CD8-positive, alpha-beta memory T cell (primary cell): ENCODE results near the gene KLK13. TPM values are rescaled to one million over a fixed set of nuclear protein-coding genes. Genes with fewer than 3 reads are reported as not detected.

Source experiments
- CTCF ChIA-PET: fragments of 350-600 bp; sonication (Branson Sonifier 250); formaldehyde crosslinking; loops from one replicate; lab custom pipeline; 2021; ENCODE audit warnings: antibody characterized with exemption; lab: Charles Lee
- POLR2A ChIA-PET: fragments of 350-600 bp; sonication (Branson Sonifier 250); formaldehyde crosslinking; loops from one replicate; lab custom pipeline; 2021; ENCODE audit warnings: antibody characterized with exemption; lab: Charles Lee
- DNase-seq, 5 donors: peaks; one replicate each; pipeline versions ENCODE4 v3.0.0 to v3.0.0-alpha.2; 2020 to 2022; ENCODE audit warnings: mixed read lengths in 1 of 5
- H3K27ac ChIP-seq: one replicate; pipeline ENCODE4 v1.7.0; 2013; ENCODE audit warnings: low read depth, mild to moderate bottlenecking, low read length, moderate library complexity
- H3K27me3 ChIP-seq: 2 replicates; pipeline ENCODE4 v1.7.0; 2013; ENCODE audit warnings: low read length, mild to moderate bottlenecking; ENCODE audit not compliant: insufficient read depth, poor library complexity, severe bottlenecking
- H3K36me3 ChIP-seq: 2 replicates; pipeline ENCODE4 v1.7.0; 2013; ENCODE audit warnings: mild to moderate bottlenecking, low read length, moderate library complexity; ENCODE audit not compliant: insufficient read depth
- H3K4me1 ChIP-seq: 2 replicates; pipeline ENCODE4 v1.7.0; 2013; ENCODE audit warnings: mild to moderate bottlenecking, low read length, moderate library complexity; ENCODE audit not compliant: insufficient read depth
- H3K4me3 ChIP-seq: 2 replicates; pipeline ENCODE4 v1.7.0; 2013; ENCODE audit warnings: mild to moderate bottlenecking, low read length
- H3K9me3 ChIP-seq: 2 replicates; pipeline ENCODE4 v1.7.0; 2013; ENCODE audit warnings: mild to moderate bottlenecking, low read length
- H3K27ac Mint-ChIP-seq, 8 donors: one replicate each; pipeline ENCODE4 v1.8.0; 2020 to 2021; ENCODE audit warnings: mixed read lengths in 8 of 8, mild to moderate bottlenecking in 6 of 8, inconsistent platforms in 3 of 8, moderate library complexity in 3 of 8
- H3K27me3 Mint-ChIP-seq, 2 donors: one replicate each; pipeline ENCODE4 v1.8.0; 2020 to 2021; ENCODE audit warnings: mixed read lengths in 2 of 2, mild to moderate bottlenecking in 1 of 2, moderate library complexity in 1 of 2
- H3K36me3 Mint-ChIP-seq, 3 donors: one replicate each; pipeline ENCODE4 v1.8.0; 2020 to 2021; ENCODE audit warnings: mixed read lengths in 3 of 3, inconsistent platforms in 1 of 3, mild to moderate bottlenecking in 1 of 3
- H3K4me1 Mint-ChIP-seq, 3 donors: one replicate each; pipeline ENCODE4 v1.8.0; 2020 to 2021; ENCODE audit warnings: mixed read lengths in 3 of 3, inconsistent platforms in 1 of 3, mild to moderate bottlenecking in 1 of 3
- H3K4me3 Mint-ChIP-seq, 7 donors: one replicate each; pipeline ENCODE4 v1.8.0; 2020 to 2021; ENCODE audit warnings: mixed read lengths in 7 of 7, mild to moderate bottlenecking in 6 of 7, moderate library complexity in 4 of 7, inconsistent platforms in 2 of 7
- H3K9me3 Mint-ChIP-seq, 5 donors: one replicate each; pipeline ENCODE4 v1.8.0; 2020 to 2022; ENCODE audit warnings: mixed read lengths in 5 of 5, mild to moderate bottlenecking in 3 of 5, moderate library complexity in 2 of 5, inconsistent platforms in 1 of 5
- polyA plus RNA-seq: library from polyadenylated mRNA; unstranded; fragments of 300-500 nt; fragmentation: Illumina TruSeq; gene quantifications from one replicate; pipeline ENCODE4 v1.2.3, GENCODE V29; 2021
- total RNA-seq, 2 experiments: library from RNA; stranded (reverse); gene quantifications; one replicate each; pipeline ENCODE4 v1.2.3, GENCODE V29; 2021

Gene KLK13
- total and polyA plus RNA-seq, 3 experiments from 2014 or later: not detected

DNA sequence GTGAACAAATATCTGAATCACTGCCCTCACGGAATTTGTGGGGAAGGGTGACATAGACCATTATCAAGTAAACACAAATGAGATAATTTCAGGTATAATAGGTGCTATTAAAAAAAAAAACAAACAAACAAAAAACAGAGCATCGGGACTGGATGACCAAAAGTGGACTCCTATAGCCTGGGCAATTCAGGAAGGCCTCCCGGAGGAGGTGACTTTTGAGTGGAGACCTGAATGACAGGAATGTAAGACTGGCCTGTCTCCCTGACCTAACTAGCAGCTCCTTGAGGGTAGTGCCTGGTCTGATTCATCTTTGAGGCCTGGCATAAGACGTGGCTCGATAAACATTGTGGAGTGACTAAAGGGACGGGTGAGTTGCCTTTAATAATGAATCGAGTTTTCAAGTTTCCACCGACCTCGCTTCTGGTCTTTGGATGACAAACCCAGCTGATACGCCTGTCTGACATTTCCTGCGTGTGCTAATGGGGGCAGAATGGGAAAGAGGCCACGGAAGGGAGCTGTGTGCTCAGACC is 52.2 kb downstream of the KLK13 start:
- CTCF ChIA-PET: no interaction called here
- H3K27ac ChIP-seq: no peak overlapping the region

DNA sequence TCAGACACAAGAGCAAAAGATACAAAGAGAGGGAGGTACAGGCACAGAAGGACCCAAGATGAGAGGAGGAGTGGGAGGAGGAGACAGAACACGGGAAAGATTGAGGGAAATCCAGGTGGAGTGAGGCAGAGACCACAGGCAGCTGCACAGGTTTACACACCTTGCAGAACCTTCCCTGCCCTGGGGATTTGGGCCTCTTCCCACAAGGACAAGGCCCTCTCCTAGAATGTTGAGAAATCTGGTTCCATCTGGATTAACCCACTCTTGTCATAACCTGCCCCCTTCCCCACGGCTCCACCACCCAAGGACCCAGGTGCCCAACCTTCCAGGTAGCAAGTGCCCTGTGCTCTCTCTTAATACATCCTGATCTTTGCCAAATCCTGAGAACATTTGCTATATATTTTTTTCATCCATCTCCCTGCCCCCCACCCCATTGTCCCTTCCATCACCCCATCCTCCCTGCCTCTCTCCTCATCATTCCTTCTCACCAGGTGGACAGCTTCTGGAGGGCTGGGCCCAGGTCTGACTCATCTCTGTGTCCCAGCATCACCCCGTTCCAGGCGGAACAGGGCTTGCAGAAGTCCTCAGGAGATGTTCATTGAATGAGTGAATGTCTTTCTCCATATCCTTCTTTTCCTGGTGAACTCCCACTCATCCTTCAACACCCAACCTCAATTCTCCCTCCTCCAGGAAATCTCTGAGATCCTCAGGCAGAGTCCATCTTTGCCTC is 54.7 kb downstream of the KLK13 start:
- Histone ChIP-seq H3K4me1 (no peaks in the 10 kb centered on the region), H3K27ac (no peak overlapping the region), H3K9me3 (no peaks in the 10 kb centered on the region), H3K27me3 (peaks cover 6% of the 10 kb centered on the region), H3K36me3 (no peaks in the 10 kb centered on the region), H3K4me3 (no peak overlapping the region)
- H3K4me1 Mint-ChIP-seq: no peaks in the 10 kb centered on the region
- H3K4me3 Mint-ChIP-seq: no peak overlapping the region
- peaks cover 0 to 6% (median 0%) of the 10 kb centered on the region in 3 donors for H3K36me3 Mint-ChIP-seq
- peaks cover 18 to 45% of the 10 kb centered on the region in 2 donors for H3K27me3 Mint-ChIP-seq
- POLR2A ChIA-PET: no interaction called here
- CTCF ChIA-PET: no interaction called here
- no peak overlapping the region for H3K27ac Mint-ChIP-seq
- no peak for DNase-seq
- peaks cover 0 to 3% (median 0%) of the 10 kb centered on the region in 5 donors for H3K9me3 Mint-ChIP-seq

More for the DNA sequence above, 52.2 kb downstream of the KLK13 start:
- Histone ChIP-seq H3K4me1 (peaks cover 5% of the 10 kb centered on the region), H3K36me3 (no peaks in the 10 kb centered on the region), H3K4me3 (no peak overlapping the region), H3K9me3 (no peaks in the 10 kb centered on the region), H3K27me3 (peaks cover 6% of the 10 kb centered on the region)
- no peak for DNase-seq
- peaks cover 0 to 6% (median 0%) of the 10 kb centered on the region in 3 donors for H3K36me3 Mint-ChIP-seq
- H3K27ac Mint-ChIP-seq: no peak overlapping the region
- no peak overlapping the region for H3K4me3 Mint-ChIP-seq
- peaks cover 0 to 11% (median 7%) of the 10 kb centered on the region in 3 donors for H3K4me1 Mint-ChIP-seq
- POLR2A ChIA-PET: no interaction called here
- peaks cover 0 to 3% (median 0%) of the 10 kb centered on the region in 5 donors for H3K9me3 Mint-ChIP-seq
- peaks cover 24 to 60% of the 10 kb centered on the region in 2 donors for H3K27me3 Mint-ChIP-seq

DNA sequence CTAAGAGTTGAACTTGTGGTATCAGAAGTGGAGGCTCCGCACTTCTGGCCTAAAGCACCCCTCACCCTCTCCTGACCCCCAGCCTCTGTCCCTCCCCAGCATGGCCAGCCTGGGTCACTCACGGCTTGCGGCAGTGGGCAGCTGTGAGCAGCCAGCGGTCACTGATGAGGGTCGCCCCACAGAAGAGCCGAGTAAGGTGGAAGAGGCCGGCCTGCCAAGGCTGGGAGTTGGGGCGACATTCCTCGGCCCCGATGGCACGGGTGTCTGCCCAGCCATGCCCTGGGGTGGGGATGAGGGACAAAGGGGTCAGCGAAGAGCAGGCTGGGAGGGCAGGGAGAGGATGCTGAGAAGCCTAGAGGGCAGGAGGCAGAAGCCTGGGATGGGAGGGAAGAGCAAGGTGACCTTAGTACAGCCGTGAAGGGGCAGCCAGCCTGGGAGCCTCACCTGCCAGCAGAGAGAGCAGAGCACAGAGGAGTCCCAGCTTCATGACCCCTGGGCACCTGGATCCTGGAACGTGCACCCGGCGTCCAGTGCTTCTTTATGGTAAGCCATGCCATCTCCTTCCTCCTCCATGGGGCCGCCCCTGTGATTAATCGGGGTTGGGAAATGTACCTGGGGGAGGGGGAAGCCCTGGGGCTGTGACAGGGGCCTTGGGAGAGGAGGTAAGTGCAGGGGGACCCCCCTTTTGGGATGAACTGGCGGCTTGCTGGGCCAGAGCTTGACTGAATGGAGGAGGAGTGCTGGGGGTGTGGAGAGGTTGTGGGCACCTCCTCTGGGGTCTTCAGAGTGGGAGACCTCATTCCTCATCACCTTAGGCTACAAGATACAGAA is 55.6 kb downstream of the KLK13 start:
- CTCF ChIA-PET: no interaction called here
- no peak for DNase-seq
- Histone ChIP-seq H3K4me3 (no peak overlapping the region), H3K9me3 (no peaks in the 10 kb centered on the region), H3K36me3 (no peaks in the 10 kb centered on the region), H3K27ac (no peak overlapping the region), H3K4me1 (no peaks in the 10 kb centered on the region), H3K27me3 (peaks cover 5% of the 10 kb centered on the region)
- POLR2A ChIA-PET: no interaction called here
- Mint-ChIP-seq H3K9me3 (peaks cover 0 to 2% (median 0%) of the 10 kb centered on the region in 5 donors), H3K27ac (no peak overlapping the region), H3K36me3 (peaks cover 0 to 6% (median 0%) of the 10 kb centered on the region in 3 donors), H3K4me1 (no peaks in the 10 kb centered on the region), H3K4me3 (no peak overlapping the region), H3K27me3 (peaks cover 16 to 35% of the 10 kb centered on the region in 2 donors)

DNA sequence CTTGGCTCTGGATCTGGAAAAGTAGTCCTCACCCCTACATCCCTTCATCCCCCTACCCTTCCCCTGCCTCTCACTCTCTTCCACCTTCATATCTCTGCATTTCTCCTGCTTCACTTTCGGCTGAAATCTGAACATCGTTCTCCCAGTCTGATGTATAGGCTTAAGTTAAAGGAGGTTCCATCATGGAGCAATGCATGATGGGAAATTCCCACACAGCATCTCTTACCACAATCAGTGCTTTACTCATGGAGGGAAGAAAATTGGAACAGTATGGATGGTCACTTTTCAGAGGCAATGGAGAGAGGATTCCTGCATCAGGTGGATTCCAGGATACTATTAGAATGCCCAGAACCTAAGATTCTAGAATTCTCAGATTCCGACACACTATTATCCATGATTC is 57.4 kb downstream of the KLK13 start:
- Mint-ChIP-seq H3K4me1 (no peaks in the 10 kb centered on the region), H3K36me3 (no peaks in the 10 kb centered on the region), H3K9me3 (peaks cover 0 to 2% (median 0%) of the 10 kb centered on the region in 5 donors), H3K27ac (no peak overlapping the region), H3K27me3 (peaks cover 20 to 28% of the 10 kb centered on the region in 2 donors), H3K4me3 (no peak overlapping the region)
- Histone ChIP-seq H3K27ac (no peak overlapping the region), H3K9me3 (no peaks in the 10 kb centered on the region), H3K4me3 (no peak overlapping the region), H3K4me1 (no peaks in the 10 kb centered on the region), H3K27me3 (peaks cover under 1% of the 10 kb centered on the region), H3K36me3 (no peaks in the 10 kb centered on the region)
- DNase-seq: no peak
- CTCF ChIA-PET: no interaction called here
- POLR2A ChIA-PET: no interaction called here

DNA sequence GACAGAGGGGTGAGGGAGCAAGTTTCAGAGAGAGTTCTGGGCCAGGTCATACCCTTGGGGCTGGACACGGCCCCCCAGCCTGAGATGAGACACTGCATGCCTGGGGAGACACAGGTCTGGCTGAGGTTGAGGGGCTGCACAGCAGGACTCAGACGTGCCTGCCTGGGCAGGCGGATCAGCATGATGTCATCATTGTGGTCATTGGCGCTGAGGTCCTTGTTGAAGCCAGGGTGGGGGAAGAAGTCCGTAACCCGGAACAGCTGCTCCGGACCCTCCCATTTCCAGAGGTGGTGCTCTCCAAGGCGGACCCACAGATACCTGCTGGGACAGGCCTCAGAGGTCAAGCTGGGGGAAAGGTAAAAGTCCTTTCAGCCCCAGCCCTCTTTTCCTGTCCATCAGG is 58.5 kb downstream of the KLK13 start:
- Histone ChIP-seq H3K36me3 (no peaks in the 10 kb centered on the region), H3K27me3 (peaks cover 4% of the 10 kb centered on the region), H3K4me3 (no peak overlapping the region), H3K27ac (no peak overlapping the region), H3K9me3 (no peaks in the 10 kb centered on the region), H3K4me1 (no peaks in the 10 kb centered on the region)
- peaks cover 0 to 2% (median 0%) of the 10 kb centered on the region in 5 donors for H3K9me3 Mint-ChIP-seq
- H3K4me1 Mint-ChIP-seq: no peaks in the 10 kb centered on the region
- no peak overlapping the region for H3K27ac Mint-ChIP-seq
- CTCF ChIA-PET: no interaction called here
- DNase-seq: no peak
- peaks cover 21 to 36% of the 10 kb centered on the region in 2 donors for H3K27me3 Mint-ChIP-seq
- POLR2A ChIA-PET: no interaction called here
- H3K4me3 Mint-ChIP-seq: no peak overlapping the region
- H3K36me3 Mint-ChIP-seq: no peaks in the 10 kb centered on the region

Other genes with a start within 250 kb of the KLK13 start
- gene KLK1, start 241.3 kb downstream of the KLK13 start, total RNA-seq: under 1 TPM; 0.27 to 0.39 TPM
- gene KLK1, start 241.3 kb downstream of the KLK13 start, polyA plus RNA-seq: not detected
- not detected for gene KLK15, start 231.5 kb downstream of the KLK13 start, total RNA-seq
- not detected for gene KLK15, start 231.5 kb downstream of the KLK13 start, polyA plus RNA-seq
- gene KLK3, start 210.2 kb downstream of the KLK13 start, total RNA-seq: not detected
- gene KLK3, start 210.2 kb downstream of the KLK13 start, polyA plus RNA-seq: not detected
- gene KLK2, start 191.7 kb downstream of the KLK13 start, total RNA-seq: not detected
- gene KLK2, start 191.7 kb downstream of the KLK13 start, polyA plus RNA-seq: not detected
- gene KLK4, start 153.7 kb downstream of the KLK13 start, total RNA-seq: not detected
- gene KLK4, start 153.7 kb downstream of the KLK13 start, polyA plus RNA-seq: not detected
- not detected for gene KLK5, start 112.1 kb downstream of the KLK13 start, total RNA-seq
- gene KLK5, start 112.1 kb downstream of the KLK13 start, polyA plus RNA-seq: not detected
- gene KLK6, start 95.5 kb downstream of the KLK13 start, total RNA-seq: not detected
- gene KLK6, start 95.5 kb downstream of the KLK13 start, polyA plus RNA-seq: not detected
- gene KLK7, start 81.2 kb downstream of the KLK13 start, total RNA-seq: not detected
- gene KLK7, start 81.2 kb downstream of the KLK13 start, polyA plus RNA-seq: not detected
- not detected for gene KLK8, start 63.5 kb downstream of the KLK13 start, total RNA-seq
- not detected for gene KLK8, start 63.5 kb downstream of the KLK13 start, polyA plus RNA-seq
- not detected for gene KLK10, start 45.4 kb downstream of the KLK13 start, total RNA-seq
- gene KLK10, start 45.4 kb downstream of the KLK13 start, polyA plus RNA-seq: not detected
- not detected for gene KLK11, start 38.5 kb downstream of the KLK13 start, total RNA-seq
- gene KLK11, start 38.5 kb downstream of the KLK13 start, polyA plus RNA-seq: not detected
- not detected for gene KLK12, start 30.1 kb downstream of the KLK13 start, total RNA-seq
- not detected for gene KLK12, start 30.1 kb downstream of the KLK13 start, polyA plus RNA-seq
- gene KLK14, start 17.8 kb upstream of the KLK13 start, total RNA-seq: under 1 TPM; 0.26 to 0.31 TPM
- not detected for gene KLK14, start 17.8 kb upstream of the KLK13 start, polyA plus RNA-seq
- 10 to 100 TPM; 11.0 to 13.4 TPM for gene CTU1, start 43.3 kb upstream of the KLK13 start, total RNA-seq
- gene CTU1, start 43.3 kb upstream of the KLK13 start, polyA plus RNA-seq: 8.8 TPM
- under 1 TPM; 0.46 to 0.93 TPM for gene SIGLEC9, start 59.8 kb upstream of the KLK13 start, total RNA-seq
- 3.6 TPM for gene SIGLEC9, start 59.8 kb upstream of the KLK13 start, polyA plus RNA-seq
- under 1 TPM; 0.42 to 0.46 TPM for gene SIGLEC7, start 77.2 kb upstream of the KLK13 start, total RNA-seq
- gene SIGLEC7, start 77.2 kb upstream of the KLK13 start, polyA plus RNA-seq: 2.5 TPM
- under 1 TPM; 0.47 to 0.70 TPM for gene CD33, start 160.0 kb upstream of the KLK13 start, total RNA-seq
- not detected for gene CD33, start 160.0 kb upstream of the KLK13 start, polyA plus RNA-seq
- gene SIGLECL1, start 186.0 kb upstream of the KLK13 start, total RNA-seq: not detected
- gene SIGLECL1, start 186.0 kb upstream of the KLK13 start, polyA plus RNA-seq: not detected
- under 1 TPM; 0.09 TPM for gene IGLON5, start 246.6 kb upstream of the KLK13 start, total RNA-seq
- gene IGLON5, start 246.6 kb upstream of the KLK13 start, polyA plus RNA-seq: not detected